ENCODE data around the gene POLR3A. TPM values are rescaled to one million over a fixed set of nuclear protein-coding genes. Genes with fewer than 3 reads are reported as not detected.

POLR3A gene
- polyA plus RNA-seq, 3 donors from 2014 or later: 3.4 to 13.5 (median 5.8) TPM

DNA sequence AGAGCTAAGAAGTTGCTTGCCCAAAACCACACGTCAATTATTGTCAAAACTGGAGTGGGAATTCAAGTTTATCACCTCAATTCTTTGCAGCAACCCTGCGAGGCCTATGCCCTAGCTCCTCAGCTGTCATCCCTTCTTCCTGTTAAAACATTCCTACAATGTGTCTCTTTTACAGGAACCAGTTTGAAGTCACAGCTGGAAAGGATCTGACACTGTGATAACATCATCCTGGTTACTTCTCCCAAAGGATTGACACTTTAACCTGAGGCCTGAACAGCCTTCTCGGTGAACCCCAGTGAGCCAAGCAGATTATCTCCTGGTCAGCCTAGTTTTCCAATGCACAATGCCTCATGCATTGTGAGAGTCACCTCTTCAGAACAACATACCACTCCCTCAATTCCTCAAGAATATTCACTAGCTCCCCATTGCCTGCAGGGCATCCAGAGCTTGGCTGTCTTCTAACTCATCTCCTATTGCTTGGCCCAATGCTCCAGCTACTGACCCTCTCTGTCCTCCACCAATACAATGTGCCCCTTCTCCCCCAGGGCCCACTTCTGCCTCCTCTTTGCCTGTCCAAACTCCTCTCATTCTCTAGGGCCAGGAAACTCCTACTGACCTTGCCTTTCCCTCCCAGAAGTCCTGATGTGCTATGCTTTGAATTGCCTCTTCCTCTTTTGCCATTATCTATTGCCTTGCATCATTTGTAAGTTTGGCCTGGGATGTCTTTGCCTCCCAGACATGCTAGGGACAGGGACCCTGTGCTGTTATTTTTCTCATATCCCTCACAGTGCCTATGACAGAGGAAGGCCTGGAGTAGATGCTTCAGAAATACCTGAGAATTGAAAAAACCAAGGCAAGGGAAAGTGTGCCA, 92.4 kb downstream of the POLR3A start:
- Mint-ChIP-seq H3K27ac (no peak overlapping the region), H3K4me3 (no peak overlapping the region), H3K27me3 (ENCODE audit: low read depth in 3 of 3) (peaks cover 0 to 2% (median 2%) of the 10 kb centered on the region in 3 donors), H3K36me3 (no peaks in the 10 kb centered on the region), H3K9me3 (no peaks in the 10 kb centered on the region), H3K4me1 (no peaks in the 10 kb centered on the region)
- DNase-seq: no peak

- Mint-ChIP-seq H3K27me3 (ENCODE audit: low read depth in 3 of 3) (peaks cover 4 to 7% (median 5%) of the 10 kb centered on the region in 3 donors), H3K27ac (no peak overlapping the region), H3K4me1 (peaks cover 8 to 9% of the 10 kb centered on the region in 2 donors), H3K9me3 (no peaks in the 10 kb centered on the region), H3K36me3 (no peaks in the 10 kb centered on the region), H3K4me3 (no peak overlapping the region)
- DNase-seq: no peak
Observed at GRCh38 chr10:77932016-77932715, 97.1 kb downstream of the POLR3A start.

DNA sequence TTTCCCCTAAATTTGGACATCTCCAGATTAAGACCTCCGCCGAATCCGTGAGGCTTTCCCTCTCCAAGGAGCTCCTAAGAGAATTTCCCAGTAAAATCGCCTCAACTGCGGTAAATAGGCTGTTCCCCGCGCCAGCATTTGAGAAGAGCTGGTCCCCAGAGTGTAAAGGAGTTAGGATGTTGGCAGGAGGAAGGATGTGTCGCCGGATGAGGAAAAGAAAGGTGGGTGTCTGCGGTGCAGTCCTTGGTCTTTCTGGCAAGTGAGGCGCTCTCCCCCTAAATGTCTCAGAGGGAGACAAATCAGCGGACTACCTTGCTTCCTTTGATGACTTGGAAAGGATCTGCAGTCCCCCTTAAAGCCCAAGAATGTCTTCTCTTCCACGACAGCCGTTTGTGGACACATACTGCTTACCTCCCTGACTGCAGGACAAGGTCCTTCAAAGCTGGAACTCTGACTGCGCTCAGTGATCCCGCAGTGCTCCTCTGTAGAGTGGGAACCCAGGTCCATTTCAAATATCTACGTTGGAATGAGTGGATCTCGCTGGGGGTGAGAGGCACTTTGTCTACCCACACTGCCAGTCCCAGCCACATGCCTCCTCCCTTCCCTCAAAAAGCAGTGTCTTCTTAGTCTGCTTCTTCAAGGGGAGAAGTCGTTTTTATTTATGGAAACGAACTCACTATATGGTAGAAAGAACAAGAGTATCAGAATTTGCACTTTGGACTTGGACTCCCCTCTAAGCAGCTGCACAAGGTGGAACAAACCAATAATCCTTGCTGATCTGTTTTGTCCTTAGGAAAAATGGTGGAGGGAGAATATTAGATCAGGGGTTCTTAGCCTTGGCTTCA, 101.7 kb downstream of the POLR3A start:
- Mint-ChIP-seq H3K4me3 (peak overlapping the region; percentile 77 to 91 (median 81)), H3K27ac (peak overlapping the region; percentile 9 to 81 (median 68)), H3K4me1 (peaks cover 24 to 29% of the 10 kb centered on the region in 2 donors), H3K9me3 (no peaks in the 10 kb centered on the region), H3K27me3 (ENCODE audit: low read depth in 3 of 3) (peaks cover 5 to 11% (median 8%) of the 10 kb centered on the region in 3 donors), H3K36me3 (no peaks in the 10 kb centered on the region)
- peak; percentile 3 to 15 (median 12) for DNase-seq

DNA sequence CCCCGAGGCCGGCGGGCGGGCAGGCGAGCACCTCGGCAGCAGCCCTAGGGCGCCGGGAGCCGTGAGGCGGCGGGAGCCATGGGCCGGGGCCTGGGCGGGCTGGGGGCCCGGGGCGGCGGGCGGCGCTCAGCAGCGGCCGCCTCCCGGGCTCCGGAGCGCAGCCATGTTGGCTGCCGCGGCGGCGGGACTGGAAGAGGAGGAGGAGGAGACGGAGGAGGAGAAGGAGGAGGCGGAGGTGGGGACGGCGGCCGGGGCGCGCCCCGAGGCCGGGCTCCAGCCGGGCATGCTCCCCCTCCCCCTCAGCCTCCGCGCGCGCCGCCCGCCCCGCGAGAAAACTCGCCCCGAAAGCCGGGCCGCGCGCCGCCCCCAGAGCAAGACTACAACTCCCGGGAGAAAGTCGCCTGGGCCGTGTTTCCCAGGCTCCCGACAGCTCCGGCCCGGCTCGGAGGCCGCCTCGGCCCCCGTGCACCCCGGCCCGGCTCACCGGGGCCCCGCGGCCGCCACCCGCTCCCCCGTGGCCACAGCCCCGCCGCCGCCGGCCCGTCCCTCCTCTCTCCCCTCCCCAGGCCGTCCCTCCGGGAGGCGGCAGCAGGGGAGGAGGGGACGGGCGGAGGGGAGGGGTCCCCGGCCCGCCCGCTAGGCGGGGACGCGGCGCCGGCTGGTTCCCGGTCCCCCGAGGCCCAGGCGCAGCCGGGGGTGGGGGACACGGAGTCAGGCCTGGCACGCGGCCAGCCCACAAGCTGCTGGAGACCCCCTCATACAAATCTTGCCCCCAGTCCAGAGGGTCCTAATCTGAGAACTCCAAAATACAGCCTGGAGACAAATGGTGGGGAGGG, 102.5 kb downstream of the POLR3A start, which contains the start of gene DLG5:
Gene DLG5, minus strand, starts transcription at position 190 of the 836 bp plus-strand sequence. CDS start 235 bp downstream, outside the sequence.
- no peaks in the 10 kb centered on the region for H3K36me3 Mint-ChIP-seq
- DNase-seq: peak; percentile 44 to 49 (median 48)
- H3K27ac Mint-ChIP-seq: peak within 1 kb of the TSS in 5 of 6 donors; percentile 49 to 88 (median 68)
- H3K4me1 Mint-ChIP-seq: peaks cover 24 to 30% of the 10 kb centered on the region in 2 donors
- H3K9me3 Mint-ChIP-seq: no peaks in the 10 kb centered on the region
- H3K27me3 Mint-ChIP-seq (ENCODE audit: low read depth in 3 of 3): peaks cover 5 to 11% (median 6%) of the 10 kb centered on the region in 3 donors
- H3K4me3 Mint-ChIP-seq: peak within 1 kb of the TSS; percentile 81 to 91 (median 87)

DNA sequence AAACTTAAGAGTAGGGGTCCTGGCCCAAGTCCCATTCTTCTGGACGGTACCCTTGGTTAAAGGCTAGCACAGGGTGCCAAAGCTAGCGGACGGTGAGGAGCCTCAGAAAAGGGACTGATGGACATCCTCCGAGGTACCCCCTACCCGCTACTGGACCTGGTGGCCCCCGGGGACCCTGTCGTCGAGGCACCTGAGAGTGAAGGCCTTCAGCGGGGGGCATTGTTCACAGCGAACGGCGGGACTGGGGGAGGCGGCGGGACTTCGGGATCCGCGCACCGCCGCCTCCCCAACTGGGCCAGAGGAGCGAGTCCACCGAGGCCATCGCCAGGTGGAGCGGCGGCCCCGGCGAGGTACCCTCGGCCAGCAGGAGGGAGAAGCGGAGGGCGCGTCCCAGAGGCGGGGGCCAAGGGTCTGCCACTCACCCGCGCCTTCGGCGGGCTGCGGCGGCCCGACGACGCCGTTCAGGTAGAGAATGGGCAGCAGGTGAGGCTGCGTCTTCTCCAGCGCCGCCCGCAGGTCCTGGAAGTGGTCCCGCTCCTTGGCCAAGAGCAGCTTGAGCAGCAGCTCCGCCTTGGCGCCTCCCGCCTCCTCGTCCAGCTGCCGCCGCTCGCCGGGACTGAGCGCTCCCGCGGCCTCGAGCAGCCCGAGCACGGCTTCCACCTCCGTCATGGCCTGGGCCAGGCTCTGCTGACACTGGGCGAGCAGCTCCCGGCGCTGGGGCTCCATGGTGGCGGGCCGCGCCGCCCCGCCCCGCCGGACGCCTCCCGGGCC, 103.3 kb downstream of the POLR3A start:
- Mint-ChIP-seq H3K9me3 (no peaks in the 10 kb centered on the region), H3K27ac (peak overlapping the region in 4 of 6 donors; percentile 27 to 88 (median 45)), H3K36me3 (no peaks in the 10 kb centered on the region), H3K4me3 (peak overlapping the region; percentile 79 to 88 (median 87)), H3K4me1 (peaks cover 29 to 38% of the 10 kb centered on the region in 2 donors), H3K27me3 (ENCODE audit: low read depth in 3 of 3) (peaks cover 5 to 7% (median 6%) of the 10 kb centered on the region in 3 donors)
- peak in 1 of 3 donors; percentile 43 for DNase-seq

- no peaks in the 10 kb centered on the region for H3K9me3 Mint-ChIP-seq
- H3K36me3 Mint-ChIP-seq: no peaks in the 10 kb centered on the region
- H3K4me3 Mint-ChIP-seq: peak overlapping the region; percentile 79 to 88 (median 87)
- peak overlapping the region; percentile 27 to 88 (median 50) for H3K27ac Mint-ChIP-seq
- H3K27me3 Mint-ChIP-seq (ENCODE audit: low read depth in 3 of 3): peaks cover 5 to 7% (median 6%) of the 10 kb centered on the region in 3 donors
- DNase-seq: no peak
- peaks cover 32 to 44% of the 10 kb centered on the region in 2 donors for H3K4me1 Mint-ChIP-seq
Observed at GRCh38 chr10:77925410-77925794, 103.9 kb downstream of the POLR3A start.

- Mint-ChIP-seq H3K9me3 (no peaks in the 10 kb centered on the region), H3K36me3 (peaks cover 0 to 3% (median 0%) of the 10 kb centered on the region in 3 donors), H3K27ac (no peak overlapping the region), H3K4me3 (no peak overlapping the region), H3K4me1 (peaks cover 36 to 49% of the 10 kb centered on the region in 2 donors), H3K27me3 (ENCODE audit: low read depth in 3 of 3) (peaks cover 4 to 6% (median 6%) of the 10 kb centered on the region in 3 donors)
- DNase-seq: no peak
Observed at GRCh38 chr10:77922566-77923179, 106.6 kb downstream of the POLR3A start.

GRCh38 chr10:77922055-77922454, 107.3 kb downstream of the POLR3A start:
- Mint-ChIP-seq H3K36me3 (peaks cover 0 to 3% (median 0%) of the 10 kb centered on the region in 3 donors), H3K9me3 (peaks cover 0 to 2% (median 0%) of the 10 kb centered on the region in 6 donors), H3K4me1 (peaks cover 31 to 43% of the 10 kb centered on the region in 2 donors), H3K4me3 (no peak overlapping the region), H3K27ac (peak overlapping the region in 1 of 6 donors; percentile 16), H3K27me3 (ENCODE audit: low read depth in 3 of 3) (peaks cover 3 to 6% (median 4%) of the 10 kb centered on the region in 3 donors)
- no peak for DNase-seq

DNA sequence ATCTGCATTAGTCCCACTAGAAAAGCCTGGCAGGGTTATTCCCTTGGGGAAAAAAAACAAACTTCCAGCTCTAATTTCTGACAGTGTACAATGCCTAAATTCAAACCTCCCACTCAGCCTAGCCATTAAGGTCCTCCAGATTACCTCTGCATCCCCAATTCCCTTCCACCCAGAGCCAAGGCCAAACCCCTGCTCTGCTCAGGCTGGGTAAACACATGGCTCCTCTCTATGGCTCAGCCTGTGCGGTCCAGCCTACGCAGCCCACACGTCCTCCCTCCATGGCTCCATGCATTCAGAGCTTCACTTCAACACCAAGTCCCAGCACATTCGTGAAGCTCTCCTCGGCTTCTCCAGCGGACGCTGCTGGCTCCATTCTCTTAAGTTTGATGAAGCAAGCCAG, 107.9 kb downstream of the POLR3A start:
- DNase-seq: no peak
- H3K36me3 Mint-ChIP-seq: peaks cover 0 to 3% (median 0%) of the 10 kb centered on the region in 3 donors
- H3K4me3 Mint-ChIP-seq: no peak overlapping the region
- H3K27ac Mint-ChIP-seq: peak overlapping the region in 1 of 6 donors; percentile 4
- peaks cover 0 to 2% (median 0%) of the 10 kb centered on the region in 6 donors for H3K9me3 Mint-ChIP-seq
- H3K4me1 Mint-ChIP-seq: peaks cover 31 to 43% of the 10 kb centered on the region in 2 donors
- H3K27me3 Mint-ChIP-seq (ENCODE audit: low read depth in 3 of 3): peaks cover 3 to 6% (median 4%) of the 10 kb centered on the region in 3 donors

- H3K4me1 Mint-ChIP-seq: peaks cover 30 to 41% of the 10 kb centered on the region in 2 donors
- H3K36me3 Mint-ChIP-seq: peaks cover 0 to 3% (median 0%) of the 10 kb centered on the region in 3 donors
- peak overlapping the region in 1 of 6 donors; percentile 41 for H3K27ac Mint-ChIP-seq
- no peak for DNase-seq
- H3K27me3 Mint-ChIP-seq (ENCODE audit: low read depth in 3 of 3): peaks cover 3 to 5% (median 4%) of the 10 kb centered on the region in 3 donors
- H3K4me3 Mint-ChIP-seq: no peak overlapping the region
- peaks cover 0 to 2% (median 0%) of the 10 kb centered on the region in 6 donors for H3K9me3 Mint-ChIP-seq
Observed at GRCh38 chr10:77920495-77920894, 108.8 kb downstream of the POLR3A start.

GRCh38 chr10:77919713-77920108, 109.6 kb downstream of the POLR3A start:
- Mint-ChIP-seq H3K4me1 (peaks cover 23 to 33% of the 10 kb centered on the region in 2 donors), H3K27ac (no peak overlapping the region), H3K27me3 (ENCODE audit: low read depth in 3 of 3) (peaks cover 0 to 4% (median 3%) of the 10 kb centered on the region in 3 donors), H3K4me3 (no peak overlapping the region), H3K9me3 (peaks cover 0 to 2% (median 0%) of the 10 kb centered on the region in 6 donors), H3K36me3 (peaks cover 0 to 3% (median 0%) of the 10 kb centered on the region in 3 donors)
- DNase-seq: no peak
